Measurements from ENCODE around the gene ADGRB3. TPM values are rescaled to one million over a fixed set of nuclear protein-coding genes. Genes with fewer than 3 reads are reported as not detected.
"Not testable (repeated sequence)": the region's sequence is repeated elsewhere in the genome, so short reads cannot be mapped to it uniquely, and the experiment has no call there.

ADGRB3 gene
- polyA plus RNA-seq, 1 donor = 0.76 TPM

DNA sequence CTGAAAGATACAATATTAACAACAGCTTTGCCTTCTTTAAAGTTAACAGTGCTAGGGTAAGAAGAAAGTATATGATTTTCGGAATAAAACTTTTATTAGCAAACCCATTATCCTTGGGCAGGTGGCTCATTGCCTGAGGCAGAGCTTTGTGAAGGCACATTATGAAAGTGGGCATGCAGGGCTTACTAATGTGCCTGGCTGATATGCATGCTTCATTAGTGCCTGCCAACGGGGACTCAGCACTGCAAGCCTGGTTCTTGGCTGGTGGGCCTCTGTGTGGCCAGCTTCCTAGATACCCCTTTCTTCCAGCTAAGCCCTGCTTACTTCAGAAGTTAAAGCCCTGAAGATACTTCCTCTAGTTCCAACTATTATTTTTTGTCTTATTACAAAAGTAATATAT, 481.6 kb downstream of the ADGRB3 start:
- DNase-seq (ENCODE audit: low read depth) = no peak

DNA sequence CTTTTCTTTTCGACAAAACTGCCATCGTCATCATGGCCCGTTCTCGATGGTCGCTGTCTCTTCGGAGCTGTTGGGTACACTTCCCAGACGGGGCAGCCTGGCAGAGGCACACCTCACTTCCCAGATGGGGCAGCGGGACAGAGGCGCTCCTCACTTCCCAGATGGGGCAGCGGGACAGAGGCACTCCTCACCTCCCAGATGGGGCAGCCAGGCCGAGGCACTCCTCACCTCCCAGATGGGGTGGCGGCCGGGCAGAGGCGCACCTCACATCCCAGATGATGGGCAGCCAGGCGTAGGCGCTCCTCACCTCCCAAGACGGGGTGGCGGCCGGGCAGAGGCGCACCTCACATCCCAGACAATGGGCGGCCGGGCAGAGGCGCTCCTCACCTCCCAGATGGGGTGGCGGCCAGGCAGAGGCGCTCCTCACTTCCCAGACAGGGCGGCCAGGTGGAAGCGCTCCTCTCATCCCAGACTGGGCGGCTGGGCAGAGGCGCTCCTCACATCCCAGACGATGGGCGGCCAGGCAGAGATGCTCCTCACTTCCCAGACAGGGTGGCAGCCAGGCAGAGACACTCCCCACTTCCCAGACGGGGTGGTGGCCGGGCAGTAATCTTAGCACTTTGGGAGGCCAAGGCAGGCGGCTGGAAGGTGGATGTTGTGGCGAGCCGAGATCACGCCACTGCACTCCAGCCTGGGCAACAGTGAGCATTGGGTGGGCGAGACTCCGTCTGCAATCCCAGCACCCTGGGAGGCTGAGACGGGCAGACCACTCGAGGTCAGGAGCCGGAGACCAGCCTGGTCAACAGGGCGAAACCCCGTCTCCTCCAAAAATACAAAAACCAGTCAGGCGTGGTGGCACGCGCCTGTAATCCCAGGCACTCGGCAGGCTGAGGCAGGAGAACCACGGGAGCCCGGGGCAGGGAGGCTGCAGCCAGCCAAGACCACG, 486.7 kb downstream of the ADGRB3 start:
- DNase-seq (ENCODE audit: low read depth) = not testable (repeated sequence)

DNA sequence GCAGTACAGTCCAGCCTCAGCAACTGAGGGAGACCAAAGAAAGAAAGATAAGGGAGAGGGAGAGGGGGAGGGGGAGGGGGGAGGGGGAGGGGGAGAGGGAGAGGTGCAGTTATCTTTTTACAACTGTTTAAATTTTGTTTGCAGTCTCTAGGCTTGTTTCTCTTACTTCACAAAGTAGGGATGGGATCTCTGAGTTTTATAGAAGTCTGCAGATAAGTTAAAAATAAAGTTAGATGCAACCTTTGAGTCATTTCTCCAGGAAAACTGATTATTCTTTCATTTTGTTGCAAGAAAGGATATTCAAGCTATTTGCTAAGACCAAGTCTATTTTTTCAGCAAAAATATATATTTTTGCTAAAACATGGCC, 487.3 kb downstream of the ADGRB3 start:
- DNase-seq (ENCODE audit: low read depth) = no peak

DNA sequence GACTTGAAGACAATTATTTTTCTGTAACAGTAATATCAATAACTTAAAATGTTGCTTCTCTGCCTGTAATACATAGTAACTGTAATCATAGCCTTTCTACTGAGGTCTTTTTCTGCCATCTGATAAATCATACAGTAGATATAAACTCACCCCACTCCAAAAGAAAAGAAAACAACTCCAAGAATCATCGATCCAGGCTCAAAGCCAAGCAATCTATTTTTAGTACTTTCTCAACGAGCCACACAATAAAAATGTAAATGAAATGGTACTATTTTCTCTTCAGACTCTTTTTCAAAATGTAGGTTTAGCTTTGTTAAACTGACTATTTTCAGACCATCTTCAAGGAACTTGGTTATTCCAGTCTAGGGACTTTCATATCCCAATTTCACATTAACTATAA, 493.3 kb downstream of the ADGRB3 start:
- DNase-seq (ENCODE audit: low read depth) = no peak

DNA sequence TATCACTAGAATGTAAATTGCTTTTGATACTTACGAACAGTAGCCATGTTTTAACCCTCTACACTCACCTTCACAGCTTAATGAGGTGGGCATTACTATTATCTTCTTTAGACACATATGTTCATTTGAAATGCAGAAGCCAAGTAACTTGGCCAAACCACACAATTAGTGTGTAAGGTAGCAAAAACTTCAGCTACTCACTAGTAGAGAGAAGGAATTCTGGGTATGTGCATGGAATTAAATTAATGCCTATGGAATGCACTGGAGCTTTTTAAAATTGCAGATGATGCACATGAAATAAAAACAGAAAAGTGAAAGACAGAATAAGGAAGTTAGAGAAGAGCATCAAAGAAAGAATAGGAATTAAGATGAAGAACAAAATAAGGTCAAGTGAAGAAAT, 494.0 kb downstream of the ADGRB3 start:
- DNase-seq (ENCODE audit: low read depth) = no peak

DNA sequence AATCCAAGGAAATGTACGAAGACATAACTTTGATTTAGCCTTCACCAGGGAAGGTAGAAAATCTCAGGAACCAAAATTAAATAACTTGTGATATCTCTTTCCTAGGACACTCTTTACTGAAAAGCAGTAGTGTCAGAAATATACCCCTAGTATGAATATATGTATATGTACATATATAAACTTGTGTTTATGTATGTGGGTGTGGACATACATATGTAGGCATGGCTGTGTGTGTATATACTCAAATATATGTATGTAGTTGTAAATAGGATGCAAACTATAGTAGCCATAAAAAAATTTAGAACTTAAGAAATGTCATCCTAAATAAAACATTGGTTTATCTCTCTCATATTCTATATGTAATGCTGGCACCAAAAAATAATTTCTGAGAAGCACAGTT, 500.8 kb downstream of the ADGRB3 start:
- no peak for DNase-seq (ENCODE audit: low read depth)

DNA sequence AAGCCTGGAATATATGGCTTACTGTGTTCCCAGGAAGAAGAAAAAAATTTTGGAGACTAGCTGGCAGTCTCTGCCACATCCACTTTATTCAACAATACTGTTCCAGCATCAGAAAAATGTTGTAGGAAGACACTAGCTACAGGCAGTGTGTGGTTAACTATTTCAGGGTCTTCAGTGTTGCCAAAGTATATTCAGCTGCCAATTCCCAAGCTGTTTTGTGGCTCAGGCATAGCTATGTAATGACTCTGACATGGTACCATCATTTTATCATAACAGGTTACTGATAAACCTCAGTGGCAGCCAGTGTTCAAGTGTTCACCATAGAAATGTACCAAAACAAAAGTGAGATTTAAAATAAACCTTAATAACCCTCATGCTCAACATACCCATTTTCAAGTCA, 503.1 kb downstream of the ADGRB3 start:
- no peak for DNase-seq (ENCODE audit: low read depth)

- DNase-seq (ENCODE audit: low read depth) = no peak
Observed at GRCh38 chr6:69138893-69139494, 503.9 kb downstream of the ADGRB3 start.

DNA sequence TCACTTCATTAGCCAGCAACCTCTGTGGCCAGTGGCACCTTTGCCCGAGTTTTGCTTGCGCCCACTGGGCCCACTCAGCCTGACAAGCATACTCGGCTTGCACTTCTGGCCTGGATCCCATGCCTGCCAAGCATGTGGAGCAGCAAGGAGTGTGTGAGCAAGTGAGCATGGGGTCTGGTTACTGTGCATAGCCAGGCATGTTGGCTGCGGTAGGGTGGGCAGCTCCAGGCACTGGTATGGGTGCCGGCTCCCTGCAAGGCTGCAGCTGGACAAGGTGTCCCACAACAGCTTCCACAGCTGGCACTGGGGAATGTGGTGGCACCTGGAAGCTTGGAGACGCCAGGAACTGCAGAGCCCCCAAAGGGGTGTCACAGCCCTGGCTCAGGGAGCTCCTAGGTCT, 510.0 kb downstream of the ADGRB3 start:
- DNase-seq (ENCODE audit: low read depth) = no peak

GRCh38 chr6:69146385-69146784, 511.3 kb downstream of the ADGRB3 start:
- DNase-seq (ENCODE audit: low read depth) = no peak

DNA sequence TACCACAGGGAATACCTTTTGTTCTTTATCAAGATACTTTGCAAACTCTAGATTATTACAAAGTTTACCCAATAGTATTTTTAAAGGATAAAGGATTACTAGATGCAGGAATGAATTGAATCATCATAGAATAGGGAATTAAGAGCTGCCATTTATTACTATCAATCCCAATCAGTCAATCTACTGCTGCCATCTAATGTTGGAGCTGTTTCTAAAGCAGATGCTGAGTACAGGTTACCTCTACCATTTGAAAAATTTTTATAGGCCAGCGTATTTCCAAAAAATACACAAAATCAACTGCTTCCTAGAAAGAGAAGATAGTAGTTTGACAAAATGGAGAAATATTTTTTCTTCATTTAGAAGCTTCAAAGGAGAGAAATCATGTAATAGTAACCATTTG, 520.4 kb downstream of the ADGRB3 start:
- no peak for DNase-seq (ENCODE audit: low read depth)

DNA sequence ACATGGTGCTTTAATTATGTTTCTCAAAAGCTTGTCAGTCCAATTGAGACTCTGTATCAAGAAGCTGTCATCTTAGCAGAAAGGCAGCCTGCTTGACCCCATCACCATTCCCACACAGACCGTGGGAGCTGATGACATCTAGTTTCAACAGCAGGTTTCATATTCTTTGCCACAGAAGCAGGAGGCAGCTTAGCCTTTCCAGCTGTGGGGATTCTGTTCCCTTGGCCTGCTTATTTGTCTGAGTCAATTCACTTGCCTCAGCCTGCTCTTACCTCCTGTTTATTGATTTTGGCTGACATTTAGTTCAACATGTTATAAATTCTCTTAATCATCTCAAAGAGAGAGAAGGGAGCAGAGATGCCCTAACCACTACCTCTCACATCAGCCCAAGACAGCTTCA, 527.7 kb downstream of the ADGRB3 start:
- no peak for DNase-seq (ENCODE audit: low read depth)

DNA sequence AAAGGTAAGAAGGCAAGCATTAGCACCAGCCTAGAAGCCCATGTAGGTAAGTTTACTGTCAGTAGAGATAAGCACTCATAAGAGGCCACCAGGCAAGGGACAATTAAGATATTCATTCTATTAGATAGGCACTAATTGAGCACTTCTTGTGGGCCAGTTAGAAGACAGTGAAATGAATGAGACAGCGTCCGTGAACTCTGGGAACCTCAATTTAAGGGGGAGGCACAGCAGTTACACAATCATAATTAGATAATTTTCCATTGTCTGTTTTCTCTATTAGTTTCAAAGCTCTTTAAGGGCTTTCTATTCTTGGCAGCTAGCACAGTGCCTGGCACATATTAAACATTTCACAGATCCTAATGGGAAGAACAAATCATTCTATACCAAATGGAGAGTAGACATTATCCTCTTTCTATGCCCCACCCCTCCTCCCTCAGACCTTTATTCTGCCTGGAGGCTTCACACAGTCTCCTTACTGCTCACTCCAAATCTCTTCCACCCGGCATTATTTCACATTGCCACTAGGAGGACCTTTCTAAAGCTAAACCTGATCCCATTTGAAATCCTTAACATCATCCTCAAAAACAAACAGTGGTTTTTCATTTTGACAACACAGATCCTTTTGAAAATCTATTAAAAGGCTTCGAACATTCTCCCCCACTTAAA, 529.6 kb downstream of the ADGRB3 start:
- DNase-seq (ENCODE audit: low read depth) = no peak

DNA sequence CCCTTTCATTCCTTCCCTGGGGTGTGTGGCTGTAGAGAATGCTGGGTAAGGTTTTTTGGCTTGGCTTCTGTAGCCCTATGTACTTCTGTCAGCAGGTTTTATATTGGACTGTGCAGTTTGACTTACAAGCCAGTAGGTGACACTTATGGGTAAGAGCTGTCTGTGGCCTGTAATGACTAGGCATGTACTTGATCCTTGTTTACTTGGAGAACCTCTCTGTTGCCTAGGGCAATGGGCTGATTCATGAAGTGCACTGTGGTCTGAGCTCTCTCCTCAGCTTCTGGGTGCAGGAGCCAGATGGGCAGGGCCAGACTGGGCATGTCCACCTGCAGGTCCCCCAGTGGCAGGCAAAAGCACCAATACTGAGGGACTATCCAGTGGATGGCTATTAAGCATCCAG, 544.6 kb downstream of the ADGRB3 start:
- DNase-seq (ENCODE audit: low read depth) = no peak

GRCh38 chr6:69180361-69181067, 545.4 kb downstream of the ADGRB3 start:
- DNase-seq (ENCODE audit: low read depth) = no peak

- DNase-seq (ENCODE audit: low read depth) = no peak
Observed at GRCh38 chr6:69181964-69182363, 546.9 kb downstream of the ADGRB3 start.

DNA sequence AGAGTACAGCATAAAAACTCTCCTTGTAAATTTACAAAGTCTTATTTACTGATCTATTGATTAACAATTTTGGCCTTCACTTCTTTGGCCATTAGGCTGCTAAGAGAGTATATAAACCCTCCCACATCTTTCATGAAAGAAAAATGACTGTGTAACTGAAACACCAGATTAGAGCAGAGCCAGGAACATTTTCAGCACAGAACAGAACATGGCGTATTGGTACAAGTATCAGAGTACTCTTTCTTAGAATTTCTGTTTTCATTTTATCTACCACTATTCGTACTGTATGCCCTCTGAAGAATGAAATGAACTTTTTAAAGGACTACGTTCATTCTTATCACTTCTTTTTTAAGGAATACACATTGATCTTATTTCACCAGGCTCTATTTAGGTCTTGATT, 550.2 kb downstream of the ADGRB3 start:
- DNase-seq (ENCODE audit: low read depth) = no peak

GRCh38 chr6:69202768-69203167, 567.7 kb downstream of the ADGRB3 start:
- no peak for DNase-seq (ENCODE audit: low read depth)

DNA sequence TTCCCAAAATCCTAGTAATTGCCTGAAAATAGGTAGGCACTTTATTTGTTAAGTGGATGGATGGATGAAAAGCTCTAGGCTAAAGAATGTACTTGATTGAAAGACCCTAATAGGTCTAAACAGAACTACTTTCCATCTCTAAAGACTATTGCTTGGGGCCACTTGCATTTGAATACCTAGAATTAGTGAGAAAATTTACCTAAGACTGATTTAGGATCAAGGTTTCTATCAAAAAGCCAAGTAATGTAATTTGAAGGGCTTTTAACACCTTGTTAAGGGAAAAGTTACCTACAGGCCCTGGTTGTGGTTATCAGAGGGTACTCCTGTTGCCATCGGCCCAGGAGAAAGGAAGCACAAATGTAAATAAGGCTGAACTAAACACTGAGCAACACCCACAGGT, 581.0 kb downstream of the ADGRB3 start:
- no peak for DNase-seq (ENCODE audit: low read depth)

- DNase-seq (ENCODE audit: low read depth) = no peak
Observed at GRCh38 chr6:69217343-69217742, 582.3 kb downstream of the ADGRB3 start.

GRCh38 chr6:69220375-69220774, 585.3 kb downstream of the ADGRB3 start:
- DNase-seq (ENCODE audit: low read depth) = no peak

- DNase-seq (ENCODE audit: low read depth) = no peak
Observed at GRCh38 chr6:69232008-69232407, 596.9 kb downstream of the ADGRB3 start.

Measured in forelimb muscle (tissue), 1 donor.